Upper lobe of right lung (tissue), 1 donor: ENCODE results near the gene COL6A2. TPM values are rescaled to one million over a fixed set of nuclear protein-coding genes. Genes with fewer than 3 reads are reported as not detected.

Source experiments
- ATAC-seq: fragments of 200-7000 bp; cut with Tn5 transposase; one replicate; pipeline ENCODE4 v1.9.1; 2020; ENCODE audit warnings: mild to moderate bottlenecking, moderate library complexity
- DNase-seq: peaks from one replicate; pipeline ENCODE4 v3.0.0-alpha.2; 2020
- H3K27ac ChIP-seq: fragments of 200-600 bp; one replicate; pipeline ENCODE4 v1.8.0; 2022
- H3K27me3 ChIP-seq: fragments of 200-600 bp; one replicate; pipeline ENCODE4 v1.8.0; 2022; ENCODE audit warnings: mild to moderate bottlenecking
- H3K36me3 ChIP-seq: fragments of 200-600 bp; one replicate; pipeline ENCODE4 v1.8.0; 2022
- H3K4me1 ChIP-seq: fragments of 200-600 bp; one replicate; pipeline ENCODE4 v1.8.0; 2022
- H3K4me3 ChIP-seq: fragments of 200-600 bp; one replicate; pipeline ENCODE4 v1.8.0; 2022; ENCODE audit warnings: mild to moderate bottlenecking
- H3K9me3 ChIP-seq: fragments of 200-600 bp; one replicate; pipeline ENCODE4 v1.8.0; 2022
- intact Hi-C: fragments of 100-400 bp; cut with DNase I; formaldehyde crosslinking; loops from one replicate; pipeline ENCODE4 v1.11.0; 2022
- total RNA-seq: library from RNA; stranded (reverse); fragmentation: NEBNext Ultra II Directional; extraction: Animal tissue kit (Norgen Biotek cat#: 25700); gene quantifications from one replicate; pipeline ENCODE4 v1.2.1, GENCODE V29; 2021
- TF ChIP-seq, protein P1 (sequence below): fragments of 200-600 bp; IDR thresholded peaks from one replicate; pipeline ENCODE4 v1.8.0; 2022; ENCODE audit warnings: antibody characterized with exemption
- donor health status: DM: no; HTN: yes; CAD: no; lungs with severe emphysema.

COL6A2 gene
- total RNA-seq, 1 donor from 2014 or later, result 269 TPM

DNA sequence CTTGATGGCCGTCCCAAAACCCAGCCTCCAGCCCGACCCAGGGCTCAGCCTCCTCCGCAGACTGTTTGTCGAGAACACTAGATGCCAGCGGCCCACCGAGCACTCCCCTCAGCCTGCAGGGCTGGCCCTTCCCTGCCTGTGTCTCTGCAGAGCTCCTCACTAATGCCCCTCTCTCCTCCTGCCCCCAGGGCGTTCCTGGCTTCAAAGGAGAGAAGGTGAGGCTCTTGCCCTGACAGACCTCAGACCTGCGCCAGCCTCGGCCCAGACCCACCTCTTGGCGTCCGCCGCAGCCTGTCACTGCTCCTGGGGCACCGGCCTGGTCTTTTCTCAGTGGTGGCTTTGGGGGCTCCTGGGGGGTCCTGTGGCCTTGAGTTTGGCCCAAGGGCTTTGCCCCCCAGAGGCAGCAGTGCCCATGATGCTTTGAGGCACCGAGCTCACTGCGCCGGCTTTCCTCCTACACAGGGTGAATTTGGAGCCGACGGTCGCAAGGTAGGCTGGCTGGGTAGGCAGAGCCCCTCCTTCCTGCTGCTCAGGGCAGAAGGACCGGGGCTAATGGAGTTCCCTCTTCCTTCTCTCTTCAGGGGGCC lies 18.4 kb downstream of the COL6A2 start:
- DNase-seq, result peak; percentile 57
- ATAC-seq, result no peak
- Histone ChIP-seq H3K4me3 (no peak overlapping the region), H3K9me3 (peaks cover 5% of the 10 kb centered on the region), H3K36me3 (peaks cover 41% of the 10 kb centered on the region), H3K4me1 (no peaks in the 10 kb centered on the region), H3K27me3 (no peaks in the 10 kb centered on the region), H3K27ac (no peak overlapping the region)
- TF ChIP-seq, protein P1, sequence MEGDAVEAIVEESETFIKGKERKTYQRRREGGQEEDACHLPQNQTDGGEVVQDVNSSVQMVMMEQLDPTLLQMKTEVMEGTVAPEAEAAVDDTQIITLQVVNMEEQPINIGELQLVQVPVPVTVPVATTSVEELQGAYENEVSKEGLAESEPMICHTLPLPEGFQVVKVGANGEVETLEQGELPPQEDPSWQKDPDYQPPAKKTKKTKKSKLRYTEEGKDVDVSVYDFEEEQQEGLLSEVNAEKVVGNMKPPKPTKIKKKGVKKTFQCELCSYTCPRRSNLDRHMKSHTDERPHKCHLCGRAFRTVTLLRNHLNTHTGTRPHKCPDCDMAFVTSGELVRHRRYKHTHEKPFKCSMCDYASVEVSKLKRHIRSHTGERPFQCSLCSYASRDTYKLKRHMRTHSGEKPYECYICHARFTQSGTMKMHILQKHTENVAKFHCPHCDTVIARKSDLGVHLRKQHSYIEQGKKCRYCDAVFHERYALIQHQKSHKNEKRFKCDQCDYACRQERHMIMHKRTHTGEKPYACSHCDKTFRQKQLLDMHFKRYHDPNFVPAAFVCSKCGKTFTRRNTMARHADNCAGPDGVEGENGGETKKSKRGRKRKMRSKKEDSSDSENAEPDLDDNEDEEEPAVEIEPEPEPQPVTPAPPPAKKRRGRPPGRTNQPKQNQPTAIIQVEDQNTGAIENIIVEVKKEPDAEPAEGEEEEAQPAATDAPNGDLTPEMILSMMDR, result no peak
- intact Hi-C loops, result no loop called here

DNA sequence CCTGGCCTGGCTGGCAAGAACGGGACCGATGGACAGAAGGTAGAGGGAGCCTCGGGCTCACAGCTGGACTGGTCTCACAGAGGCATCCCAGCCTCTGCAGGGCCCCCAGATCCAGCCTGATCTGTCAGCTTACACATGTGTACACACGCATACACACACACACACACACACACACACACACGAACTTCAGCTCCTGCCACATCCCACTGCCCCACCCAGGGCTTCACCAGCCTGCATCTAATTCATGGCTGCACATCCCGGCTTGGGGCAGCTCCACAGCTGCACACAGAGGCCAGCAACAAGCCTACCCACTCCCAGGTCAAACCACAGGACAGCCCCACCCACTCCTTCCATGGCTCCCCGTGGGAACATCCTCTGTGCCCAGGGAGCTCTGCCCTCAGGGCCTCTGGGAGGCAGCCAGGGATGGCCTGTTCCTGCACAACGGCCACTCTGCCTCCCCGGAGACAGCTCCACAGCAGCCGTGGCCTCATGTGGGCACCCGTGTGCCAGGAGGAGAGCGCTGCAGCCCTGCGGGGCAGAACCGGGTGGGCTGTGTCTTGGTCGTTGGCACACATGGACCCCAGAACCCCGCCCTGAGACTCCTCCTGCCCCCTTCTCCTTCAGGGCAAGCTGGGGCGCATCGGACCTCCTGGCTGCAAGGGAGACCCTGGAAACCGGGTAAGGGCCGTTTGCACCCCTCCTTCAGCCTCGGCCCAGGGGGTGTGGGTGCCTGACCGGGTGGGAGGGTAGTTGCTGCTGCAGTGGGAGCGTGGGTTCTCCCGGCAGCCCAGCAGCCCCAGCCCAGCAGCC lies 19.1 kb downstream of the COL6A2 start:
- ATAC-seq (no peak), DNase-seq (peak; percentile 56)
- TF ChIP-seq, protein P1, result no peak
- H3K9me3 ChIP-seq, result peaks cover 5% of the 10 kb centered on the region
- H3K4me1 ChIP-seq, result no peaks in the 10 kb centered on the region
- intact Hi-C loops, result no loop called here
- no peak overlapping the region for H3K4me3 ChIP-seq
- no peaks in the 10 kb centered on the region for H3K27me3 ChIP-seq
- H3K27ac ChIP-seq, result no peak overlapping the region
- H3K36me3 ChIP-seq, result peaks cover 46% of the 10 kb centered on the region

GRCh38 chr21:46117586-46118315 lies 19.8 kb downstream of the COL6A2 start:
- TF ChIP-seq, protein P1, result no peak
- intact Hi-C loops, result no loop called here
- Histone ChIP-seq H3K27ac (no peak overlapping the region), H3K9me3 (peaks cover 5% of the 10 kb centered on the region), H3K27me3 (no peaks in the 10 kb centered on the region), H3K4me1 (no peaks in the 10 kb centered on the region), H3K4me3 (no peak overlapping the region), H3K36me3 (peaks cover 53% of the 10 kb centered on the region)
- no peak for ATAC-seq
- DNase-seq, result peak; percentile 60

DNA sequence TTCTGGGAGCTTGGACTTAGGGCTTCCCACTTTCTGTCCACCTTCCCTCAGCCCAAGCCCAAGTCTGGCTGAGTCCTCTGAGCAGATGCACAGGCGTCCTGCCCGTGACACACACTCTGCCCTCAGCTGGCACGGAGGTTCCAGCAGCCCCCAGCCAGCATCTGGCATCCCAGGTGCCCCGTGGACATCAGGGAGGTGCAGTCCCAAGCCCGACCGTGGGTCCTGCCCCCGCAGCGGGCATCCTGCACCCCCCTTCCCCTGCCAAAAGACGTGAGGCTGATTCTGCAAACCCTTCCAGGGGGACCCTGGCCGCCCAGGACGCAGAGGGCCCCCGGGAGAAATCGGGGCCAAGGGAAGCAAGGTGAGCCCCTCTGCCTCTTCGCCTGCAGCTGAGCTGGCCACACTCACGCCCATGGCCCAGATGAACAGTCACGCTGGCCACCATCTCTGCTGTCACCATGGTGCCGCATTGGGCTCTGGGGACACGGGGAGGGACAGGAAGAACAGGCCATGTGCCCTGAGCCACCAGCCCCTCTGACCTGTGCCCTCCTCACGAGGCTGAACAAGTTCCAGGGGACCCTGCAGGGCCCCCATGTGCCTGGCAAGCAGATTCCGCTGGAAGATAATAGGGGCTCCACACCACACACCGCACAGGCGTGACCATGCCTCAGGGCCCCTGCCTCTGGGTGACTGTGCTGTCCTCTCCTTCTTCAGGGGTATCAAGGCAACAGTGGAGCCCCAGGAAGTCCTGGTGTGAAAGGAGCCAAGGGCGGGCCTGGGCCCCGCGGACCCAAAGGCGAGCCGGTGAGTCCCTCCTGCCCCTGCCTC lies 20.6 kb downstream of the COL6A2 start:
- Histone ChIP-seq H3K27ac (no peak overlapping the region), H3K27me3 (no peaks in the 10 kb centered on the region), H3K4me1 (no peaks in the 10 kb centered on the region), H3K9me3 (peaks cover 5% of the 10 kb centered on the region), H3K4me3 (no peak overlapping the region), H3K36me3 (peaks cover 52% of the 10 kb centered on the region)
- intact Hi-C loops, result no loop called here
- ATAC-seq (no peak), DNase-seq (peak; percentile 52)
- TF ChIP-seq, protein P1, result no peak

GRCh38 chr21:46119144-46119636 lies 21.3 kb downstream of the COL6A2 start:
- no peaks in the 10 kb centered on the region for H3K4me1 ChIP-seq
- intact Hi-C loops, result no loop called here
- H3K36me3 ChIP-seq, result peaks cover 47% of the 10 kb centered on the region
- no peak overlapping the region for H3K4me3 ChIP-seq
- TF ChIP-seq, protein P1, result no peak
- H3K9me3 ChIP-seq, result peaks cover 5% of the 10 kb centered on the region
- DNase-seq (peak; percentile 57), ATAC-seq (no peak)
- no peak overlapping the region for H3K27ac ChIP-seq
- no peaks in the 10 kb centered on the region for H3K27me3 ChIP-seq
